SK-N-SH (cell line): ENCODE results near the gene TLNRD1.
A peak's percentile ranks its signal among the peaks of the same experiment; 100 is the strongest.

Experiments
- EP300 ChIP-seq, 2 experiments: IDR thresholded peaks; 2 replicates each; pipeline versions ENCODE4 v1.4.0 to v1.6.1; 2012; ENCODE audit warnings: borderline replicate concordance in 1 of 2, low read depth in 1 of 2, low read length in 1 of 2
- FOSL2 ChIP-seq: IDR thresholded peaks from 2 replicates; pipeline ENCODE4 v1.4.0; 2012; ENCODE audit warnings: low read depth, mild to moderate bottlenecking, moderate library complexity, borderline replicate concordance
- FOXJ3 ChIP-seq: sonication (generic); formaldehyde crosslinking; IDR thresholded peaks from 2 replicates; pipeline ENCODE4 v1.5.1; 2020; ENCODE audit warnings: mild to moderate bottlenecking, missing genetic modification reagents
- GABPA ChIP-seq: IDR thresholded peaks from 2 replicates; pipeline ENCODE4 v1.4.0; 2012; ENCODE audit warnings: low read depth, mild to moderate bottlenecking
- JUND ChIP-seq: IDR thresholded peaks from 2 replicates; pipeline ENCODE4 v1.4.0; 2012
- MAX ChIP-seq: IDR thresholded peaks from 2 replicates; pipeline ENCODE4 v1.4.0; 2012; ENCODE audit warnings: low read depth
- POLR2AphosphoS5 ChIP-seq: IDR thresholded peaks from 2 replicates; pipeline ENCODE4 v1.6.1; 2012; ENCODE audit warnings: low read depth, low read length
- RAD21 ChIP-seq: IDR thresholded peaks from 2 replicates; pipeline ENCODE4 v1.6.1; 2012; ENCODE audit warnings: mild to moderate bottlenecking, low read length
- RCOR1 ChIP-seq: fragments of 150-350 bp; IDR thresholded peaks from 2 replicates; pipeline ENCODE4 v1.6.1; 2017; ENCODE audit warnings: antibody characterized with exemption, low read length
- TAF1 ChIP-seq: IDR thresholded peaks from 2 replicates; pipeline ENCODE4 v1.6.1; 2012; ENCODE audit warnings: low read depth, mild to moderate bottlenecking, low read length, moderate library complexity, borderline replicate concordance
- TCF12 ChIP-seq: IDR thresholded peaks from 2 replicates; pipeline ENCODE4 v1.4.0; 2012
- TEAD4 ChIP-seq: IDR thresholded peaks from 2 replicates; pipeline ENCODE4 v1.4.0; 2012; ENCODE audit warnings: mild to moderate bottlenecking, borderline replicate concordance; ENCODE audit not compliant: insufficient read depth
- TF ChIP-seq, protein P1 (sequence below): fragments of 200-600 bp; sonication (generic); IDR thresholded peaks from 2 replicates; pipeline ENCODE4 v1.6.1; 2017; ENCODE audit warnings: antibody characterized with exemption, mild to moderate bottlenecking, moderate library complexity
- TF ChIP-seq, protein P2 (sequence below): IDR thresholded peaks from 2 replicates; pipeline ENCODE4 v1.6.1; 2012; ENCODE audit warnings: mild to moderate bottlenecking, low read depth, low read length, moderate library complexity

- no peak for TF ChIP-seq TAF1
- TF ChIP-seq TEAD4, result no peak
- TF ChIP-seq EP300 (IDR thresholded peaks at IDR 0.05; ENCODE audit: borderline replicate concordance in 1 of 2, low read depth in 1 of 2, low read length in 1 of 2), result no peak
- TF ChIP-seq FOXJ3, result 0 out of 2 replicates have a peak, but pooled peaks have one; percentile 24
- TF ChIP-seq, protein P1, sequence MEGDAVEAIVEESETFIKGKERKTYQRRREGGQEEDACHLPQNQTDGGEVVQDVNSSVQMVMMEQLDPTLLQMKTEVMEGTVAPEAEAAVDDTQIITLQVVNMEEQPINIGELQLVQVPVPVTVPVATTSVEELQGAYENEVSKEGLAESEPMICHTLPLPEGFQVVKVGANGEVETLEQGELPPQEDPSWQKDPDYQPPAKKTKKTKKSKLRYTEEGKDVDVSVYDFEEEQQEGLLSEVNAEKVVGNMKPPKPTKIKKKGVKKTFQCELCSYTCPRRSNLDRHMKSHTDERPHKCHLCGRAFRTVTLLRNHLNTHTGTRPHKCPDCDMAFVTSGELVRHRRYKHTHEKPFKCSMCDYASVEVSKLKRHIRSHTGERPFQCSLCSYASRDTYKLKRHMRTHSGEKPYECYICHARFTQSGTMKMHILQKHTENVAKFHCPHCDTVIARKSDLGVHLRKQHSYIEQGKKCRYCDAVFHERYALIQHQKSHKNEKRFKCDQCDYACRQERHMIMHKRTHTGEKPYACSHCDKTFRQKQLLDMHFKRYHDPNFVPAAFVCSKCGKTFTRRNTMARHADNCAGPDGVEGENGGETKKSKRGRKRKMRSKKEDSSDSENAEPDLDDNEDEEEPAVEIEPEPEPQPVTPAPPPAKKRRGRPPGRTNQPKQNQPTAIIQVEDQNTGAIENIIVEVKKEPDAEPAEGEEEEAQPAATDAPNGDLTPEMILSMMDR, result no peak
- no peak for TF ChIP-seq RCOR1
- no peak for TF ChIP-seq POLR2AphosphoS5
- no peak for TF ChIP-seq JUND
- no peak for TF ChIP-seq RAD21
- TF ChIP-seq, protein P2, sequence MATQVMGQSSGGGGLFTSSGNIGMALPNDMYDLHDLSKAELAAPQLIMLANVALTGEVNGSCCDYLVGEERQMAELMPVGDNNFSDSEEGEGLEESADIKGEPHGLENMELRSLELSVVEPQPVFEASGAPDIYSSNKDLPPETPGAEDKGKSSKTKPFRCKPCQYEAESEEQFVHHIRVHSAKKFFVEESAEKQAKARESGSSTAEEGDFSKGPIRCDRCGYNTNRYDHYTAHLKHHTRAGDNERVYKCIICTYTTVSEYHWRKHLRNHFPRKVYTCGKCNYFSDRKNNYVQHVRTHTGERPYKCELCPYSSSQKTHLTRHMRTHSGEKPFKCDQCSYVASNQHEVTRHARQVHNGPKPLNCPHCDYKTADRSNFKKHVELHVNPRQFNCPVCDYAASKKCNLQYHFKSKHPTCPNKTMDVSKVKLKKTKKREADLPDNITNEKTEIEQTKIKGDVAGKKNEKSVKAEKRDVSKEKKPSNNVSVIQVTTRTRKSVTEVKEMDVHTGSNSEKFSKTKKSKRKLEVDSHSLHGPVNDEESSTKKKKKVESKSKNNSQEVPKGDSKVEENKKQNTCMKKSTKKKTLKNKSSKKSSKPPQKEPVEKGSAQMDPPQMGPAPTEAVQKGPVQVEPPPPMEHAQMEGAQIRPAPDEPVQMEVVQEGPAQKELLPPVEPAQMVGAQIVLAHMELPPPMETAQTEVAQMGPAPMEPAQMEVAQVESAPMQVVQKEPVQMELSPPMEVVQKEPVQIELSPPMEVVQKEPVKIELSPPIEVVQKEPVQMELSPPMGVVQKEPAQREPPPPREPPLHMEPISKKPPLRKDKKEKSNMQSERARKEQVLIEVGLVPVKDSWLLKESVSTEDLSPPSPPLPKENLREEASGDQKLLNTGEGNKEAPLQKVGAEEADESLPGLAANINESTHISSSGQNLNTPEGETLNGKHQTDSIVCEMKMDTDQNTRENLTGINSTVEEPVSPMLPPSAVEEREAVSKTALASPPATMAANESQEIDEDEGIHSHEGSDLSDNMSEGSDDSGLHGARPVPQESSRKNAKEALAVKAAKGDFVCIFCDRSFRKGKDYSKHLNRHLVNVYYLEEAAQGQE, result no peak
- no peak for TF ChIP-seq FOSL2
- TF ChIP-seq TCF12, result no peak
- TF ChIP-seq GABPA, result no peak
- no peak for TF ChIP-seq MAX
These were observed 11.6 kb upstream of the TLNRD1 start for GRCh38 chr15:80989081-80989517.
